Vagina (tissue), 2 donors: ENCODE measurements around the gene CHPF2. TPM values are rescaled to one million over a fixed set of nuclear protein-coding genes. Genes with fewer than 3 reads are reported as not detected.

Source experiments
- DNase-seq, 2 donors: peaks; one replicate each; pipeline ENCODE4 v3.0.0-alpha.2; 2017; ENCODE audit errors: extremely low spot score in 2 of 2
- H3K27ac ChIP-seq: fragments of 200-600 bp; sonication (generic); one replicate; pipeline ENCODE4 v1.5.1; 2019
- H3K27me3 ChIP-seq: fragments of 200-600 bp; sonication (generic); one replicate; pipeline ENCODE4 v1.5.1; 2019
- H3K36me3 ChIP-seq, 2 donors: fragments of 200-600 bp; sonication (generic); one replicate each; pipeline ENCODE4 v1.5.1; 2017 to 2019
- H3K4me1 ChIP-seq: fragments of 200-600 bp; sonication (generic); one replicate; pipeline ENCODE4 v1.5.1; 2019
- H3K4me3 ChIP-seq, 2 donors: fragments of 200-600 bp; sonication (generic); 1 replicate in 1 of 2; 2 replicates in 1 of 2; pipeline ENCODE4 v1.5.1; 2016 to 2019
- H3K9me3 ChIP-seq: fragments of 200-600 bp; sonication (generic); one replicate; pipeline ENCODE4 v1.5.1; 2019
- CTCF ChIP-seq, 3 experiments: fragments of 450-650 bp in 2 of 3; fragments of 200-600 bp in 1 of 3; sonication (generic) in 1 of 3; IDR thresholded peaks; one replicate each; pipeline ENCODE4 v1.5.1; 2017 to 2019; ENCODE audit warnings: antibody characterized with exemption in 3 of 3, mild to moderate bottlenecking in 2 of 3, moderate library complexity in 2 of 3
- POLR2A ChIP-seq, 2 donors: fragments of 450-650 bp; IDR thresholded peaks; one replicate each; pipeline ENCODE4 v1.6.1; 2017; ENCODE audit warnings: antibody characterized with exemption in 2 of 2, mild to moderate bottlenecking in 2 of 2, moderate library complexity in 2 of 2
- POLR2AphosphoS5 ChIP-seq, 2 donors: sonication (generic); formaldehyde crosslinking; IDR thresholded peaks; one replicate each; pipeline ENCODE4 v1.9.0; 2017; ENCODE audit warnings: antibody characterized with exemption in 2 of 2, mild to moderate bottlenecking in 2 of 2, low read depth in 1 of 2; ENCODE audit not compliant: insufficient read depth in 1 of 2
- intact Hi-C: fragments of 100-400 bp; cut with DNase I; formaldehyde crosslinking; loops from one replicate; pipeline ENCODE4 v1.15.1; 2023
- total RNA-seq: library from RNA; depleted of rRNA; stranded (reverse); fragments of >200 nt; gene quantifications from one replicate; pipeline ENCODE4 v1.2.3, GENCODE V29; 2016

The CHPF2 gene
- total RNA-seq, 1 donor from 2014 or later = 28.0 TPM

DNA sequence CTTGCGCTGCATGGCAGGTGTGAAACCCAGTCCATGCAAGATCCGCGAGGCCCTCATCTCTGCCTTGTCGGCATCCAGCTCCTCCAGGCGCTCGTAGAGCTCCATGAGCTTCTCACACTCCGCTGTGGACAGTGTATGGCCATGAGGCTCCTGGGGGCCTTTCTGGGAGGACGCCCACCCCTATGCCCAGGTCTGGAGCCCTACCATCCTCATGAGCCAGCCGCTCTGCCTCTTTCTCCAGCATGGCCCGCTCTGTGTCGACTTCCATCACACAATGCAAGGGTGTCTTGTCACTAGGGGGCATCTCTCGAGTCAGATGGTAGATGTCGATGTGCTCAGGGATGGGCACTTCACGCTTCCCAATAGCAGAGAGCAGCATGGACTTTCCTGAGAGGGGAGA is 8.6 kb upstream of the CHPF2 start:
- Histone ChIP-seq H3K4me3 (no peak overlapping the region), H3K27me3 (no peaks in the 10 kb centered on the region), H3K4me1 (peaks cover 24% of the 10 kb centered on the region), H3K36me3 (peaks cover 0 to 59% of the 10 kb centered on the region in 2 donors), H3K9me3 (no peaks in the 10 kb centered on the region), H3K27ac (no peak overlapping the region)
- TF ChIP-seq POLR2A (IDR thresholded peaks at IDR 0.05) = no peak
- no peak for TF ChIP-seq POLR2AphosphoS5 (IDR thresholded peaks at IDR 0.05; ENCODE audit: insufficient read depth in 1 of 2, low read depth in 1 of 2)
- TF ChIP-seq CTCF (IDR thresholded peaks at IDR 0.05) = no peak
- intact Hi-C loops = no loop called here
- no peak for DNase-seq

- intact Hi-C loops = no loop called here
- Histone ChIP-seq H3K27ac (no peak overlapping the region), H3K36me3 (peaks cover 0 to 38% of the 10 kb centered on the region in 2 donors), H3K9me3 (no peaks in the 10 kb centered on the region), H3K27me3 (no peaks in the 10 kb centered on the region), H3K4me1 (peaks cover 24% of the 10 kb centered on the region), H3K4me3 (peak overlapping the region; percentile 82 to 92)
- TF ChIP-seq POLR2AphosphoS5 (IDR thresholded peaks at IDR 0.05; ENCODE audit: insufficient read depth in 1 of 2, low read depth in 1 of 2) (no peak), CTCF (IDR thresholded peaks at IDR 0.05) (no peak), POLR2A (IDR thresholded peaks at IDR 0.05) (no peak)
- DNase-seq = no peak
Measured at GRCh38 chr7:151225948-151226510, 6.3 kb upstream of the CHPF2 start.

DNA sequence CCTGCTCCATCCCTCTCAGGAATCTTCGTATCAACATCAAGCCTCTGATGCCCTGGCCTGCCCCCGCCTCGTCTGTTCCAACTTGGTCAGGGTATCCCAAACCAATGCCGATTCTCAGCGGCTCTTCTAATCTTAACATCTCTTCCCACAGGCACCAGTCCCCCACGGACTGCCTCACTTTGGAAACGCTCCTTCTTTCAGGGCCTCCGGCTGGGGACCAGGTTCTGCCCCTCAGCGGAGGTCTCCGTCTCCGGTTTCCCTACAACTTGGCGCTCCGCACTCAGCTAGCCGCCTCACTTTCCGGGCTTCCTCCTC is 5.8 kb upstream of the CHPF2 start:
- Histone ChIP-seq H3K9me3 (no peaks in the 10 kb centered on the region), H3K4me1 (peaks cover 24% of the 10 kb centered on the region), H3K27ac (no peak overlapping the region), H3K4me3 (peak overlapping the region; percentile 82 to 92), H3K36me3 (peaks cover 0 to 33% of the 10 kb centered on the region in 2 donors), H3K27me3 (no peaks in the 10 kb centered on the region)
- no peak for TF ChIP-seq CTCF (IDR thresholded peaks at IDR 0.05)
- no peak for TF ChIP-seq POLR2A (IDR thresholded peaks at IDR 0.05)
- no peak for TF ChIP-seq POLR2AphosphoS5 (IDR thresholded peaks at IDR 0.05; ENCODE audit: insufficient read depth in 1 of 2, low read depth in 1 of 2)
- intact Hi-C loops = no loop called here
- no peak for DNase-seq

DNA sequence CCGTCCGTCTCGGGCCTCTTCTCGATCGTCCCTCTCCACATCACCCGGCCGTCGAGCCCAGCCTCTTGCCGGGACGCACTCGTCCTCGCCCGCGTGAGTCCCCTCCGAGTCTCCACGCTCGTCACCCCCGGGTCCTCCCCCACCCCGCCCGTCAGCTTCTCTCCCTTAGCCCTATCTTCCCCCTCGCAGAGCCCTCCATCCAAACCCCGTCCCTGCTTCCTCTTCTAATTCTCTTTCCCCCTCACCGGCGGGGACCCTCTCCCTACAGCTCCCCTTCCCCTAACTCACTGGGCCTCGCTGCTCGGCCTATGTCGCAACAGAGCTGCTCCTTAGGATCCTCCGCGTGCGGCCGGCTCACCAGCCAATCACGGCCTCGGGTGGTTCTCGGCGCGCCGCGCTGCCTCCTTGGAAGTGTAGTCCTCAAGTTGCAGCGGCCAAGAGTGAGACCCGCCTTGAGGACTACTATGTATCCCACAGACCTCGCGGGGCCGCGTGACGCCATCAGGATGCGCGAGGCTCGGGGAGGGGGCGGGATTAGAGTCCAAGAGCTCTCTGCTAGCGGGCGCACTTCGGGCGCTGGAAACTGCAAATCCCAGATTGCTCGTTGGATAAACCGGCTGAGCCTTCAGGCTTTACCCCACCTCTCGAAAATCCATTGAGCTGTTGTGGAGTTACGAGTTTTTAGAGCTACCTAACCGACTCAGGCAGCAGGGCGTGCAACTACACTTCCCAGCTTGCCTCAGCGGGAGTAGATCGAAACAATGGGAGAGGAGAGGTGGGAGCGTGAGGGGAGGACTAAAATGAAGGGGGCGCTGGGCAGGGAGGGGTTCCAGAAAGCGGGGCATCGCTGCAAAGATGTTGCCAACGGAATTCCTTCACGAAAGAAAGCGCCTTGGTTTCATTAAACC is 5.2 kb upstream of the CHPF2 start, which contains the start of gene ABCF2:
Gene ABCF2 (minus strand): TSS at position 331 of the 908 bp plus-strand sequence. CDS start 747 bp downstream, outside the sequence.
- Histone ChIP-seq H3K4me1 (peaks cover 30% of the 10 kb centered on the region), H3K4me3 (peak within 1 kb of the TSS; percentile 82 to 92), H3K27me3 (no peaks in the 10 kb centered on the region), H3K9me3 (no peaks in the 10 kb centered on the region), H3K27ac (peak within 1 kb of the TSS; percentile 57), H3K36me3 (peaks cover 0 to 27% of the 10 kb centered on the region in 2 donors)
- DNase-seq = peak; percentile 99
- intact Hi-C loops = no loop called here
- peak in 1 of 2 donors; percentile 15 for TF ChIP-seq POLR2A (IDR thresholded peaks at IDR 0.05)
- peak; percentile 94 to 99 for TF ChIP-seq POLR2AphosphoS5 (IDR thresholded peaks at IDR 0.05; ENCODE audit: insufficient read depth in 1 of 2, low read depth in 1 of 2)
- no peak for TF ChIP-seq CTCF (IDR thresholded peaks at IDR 0.05)
